CD4-positive, alpha-beta T cell treated with Interleukin-15 for 1 hour (primary cell): ENCODE data around the gene SBNO2.
"Not testable (repeated sequence)": the region's sequence is repeated elsewhere in the genome, so short reads cannot be mapped to it uniquely, and the experiment has no call there.

Experiments
- DNase-seq: peaks from one replicate; pipeline ENCODE4 v3.0.0-alpha.2; 2020

SBNO2 gene

DNA sequence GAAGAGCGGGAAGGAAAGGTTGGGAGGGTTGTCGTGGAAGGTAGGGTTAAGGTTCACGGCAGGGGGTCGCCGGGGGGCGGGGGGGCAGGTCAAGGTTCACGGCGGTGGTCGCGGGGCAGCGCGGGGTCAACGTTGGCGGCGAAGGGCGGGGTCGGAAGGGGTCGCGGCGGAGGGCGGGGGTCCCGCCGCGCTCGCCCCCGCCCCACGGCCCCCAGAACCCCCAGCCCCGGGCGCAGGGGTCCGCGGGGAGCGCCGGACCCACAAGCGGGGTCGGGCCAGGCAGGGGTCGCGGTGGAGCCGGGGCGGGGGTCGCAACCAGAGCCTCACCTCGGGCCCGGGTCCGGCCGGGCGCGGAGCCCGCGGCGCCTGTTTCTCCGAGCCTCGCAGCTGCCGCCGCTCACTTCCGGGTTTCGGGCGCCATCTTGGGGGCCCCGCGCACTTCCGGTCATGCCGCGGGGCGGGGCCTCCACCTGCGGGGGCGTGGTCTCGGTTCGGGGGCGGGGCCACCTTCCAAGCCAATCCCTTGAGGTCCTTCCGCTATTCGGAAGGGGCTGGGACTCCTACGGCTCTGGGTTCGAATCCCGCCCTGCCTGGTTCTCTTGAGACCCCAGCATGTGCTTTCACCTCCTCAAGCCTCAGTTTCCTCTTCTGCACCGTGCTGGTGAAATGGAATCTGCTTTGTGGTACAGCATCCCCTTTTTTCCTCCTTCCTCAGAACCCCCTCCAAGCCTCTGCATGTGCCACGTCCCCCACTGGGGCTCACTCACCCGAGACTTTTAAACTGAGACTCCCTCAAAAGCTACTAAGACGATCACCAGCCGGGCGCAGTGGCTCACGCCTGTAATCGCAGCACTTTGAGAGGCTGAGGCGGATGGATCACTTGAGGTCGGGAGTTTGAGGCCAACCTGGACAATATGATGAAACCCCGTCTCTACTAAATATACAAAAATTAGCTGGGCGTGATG lies at the start of gene SBNO2:
TSS of gene SBNO2 (minus strand) at position 424 of the 965 bp plus-strand sequence. CDS start 19,992 bp downstream, outside the sequence.
- peak; percentile 92 for DNase-seq

DNA sequence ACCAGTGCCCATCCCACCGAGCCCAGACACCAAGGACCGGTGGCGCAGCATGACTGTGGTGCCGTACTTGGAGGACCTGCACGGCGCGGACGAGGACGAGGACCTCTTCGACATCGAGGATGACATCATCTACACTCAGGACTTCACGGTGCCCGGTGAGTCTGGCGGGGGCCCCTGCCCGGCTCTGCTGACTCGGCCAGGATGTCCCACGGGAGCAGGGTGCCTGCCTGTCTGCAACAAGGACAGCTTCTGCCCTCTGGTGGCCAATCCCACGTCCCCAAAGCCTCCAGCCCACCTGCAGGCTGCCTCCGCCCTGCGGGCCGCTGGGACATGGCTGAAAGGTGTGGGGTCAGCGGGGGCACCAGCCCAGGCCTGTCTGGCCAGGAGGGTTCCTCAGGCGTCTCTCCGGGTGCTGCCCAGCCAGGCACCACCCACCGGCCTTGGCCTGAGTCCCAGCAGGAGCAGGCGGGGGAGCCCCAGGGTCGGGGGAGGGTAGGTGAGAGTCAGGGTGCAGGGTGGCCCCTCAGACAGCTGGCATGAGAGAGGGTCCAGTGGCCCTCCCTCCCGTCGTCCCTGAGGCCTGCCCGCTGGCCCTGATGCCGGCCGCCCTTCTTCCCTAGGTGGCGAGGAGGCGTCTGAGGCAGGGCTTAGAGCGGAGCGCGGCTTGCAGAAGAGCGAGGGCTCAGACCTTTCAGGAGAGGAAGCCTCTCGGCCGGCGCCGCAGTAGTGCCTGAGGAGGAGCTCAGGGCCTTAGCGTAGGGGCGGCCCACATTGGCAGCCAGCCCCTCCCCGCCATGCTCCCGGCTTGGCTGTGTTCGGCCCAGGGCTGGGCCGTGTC lies 49.2 kb upstream of the SBNO2 start:
- DNase-seq = no peak

DNA sequence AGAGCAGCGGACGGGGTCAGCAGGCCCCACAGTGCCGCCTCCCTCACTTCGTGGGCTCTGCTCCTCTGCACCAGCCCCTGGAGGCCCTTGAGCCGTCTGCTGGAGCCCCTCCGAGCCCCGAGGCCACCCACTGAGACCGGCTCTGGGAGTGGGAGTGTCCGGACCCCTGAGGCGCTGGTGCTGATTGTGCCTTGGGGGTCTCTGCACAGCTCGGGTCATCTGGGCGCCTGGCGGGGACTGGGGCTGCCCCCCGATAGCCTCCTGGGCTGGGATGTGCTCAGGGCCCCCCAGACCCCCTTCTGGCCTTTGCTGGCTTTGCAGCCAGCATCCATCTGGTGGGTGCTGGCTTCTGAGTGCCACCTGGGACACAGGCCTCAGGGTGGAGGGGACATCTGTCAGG lies 48.3 kb upstream of the SBNO2 start:
- no peak for DNase-seq

DNA sequence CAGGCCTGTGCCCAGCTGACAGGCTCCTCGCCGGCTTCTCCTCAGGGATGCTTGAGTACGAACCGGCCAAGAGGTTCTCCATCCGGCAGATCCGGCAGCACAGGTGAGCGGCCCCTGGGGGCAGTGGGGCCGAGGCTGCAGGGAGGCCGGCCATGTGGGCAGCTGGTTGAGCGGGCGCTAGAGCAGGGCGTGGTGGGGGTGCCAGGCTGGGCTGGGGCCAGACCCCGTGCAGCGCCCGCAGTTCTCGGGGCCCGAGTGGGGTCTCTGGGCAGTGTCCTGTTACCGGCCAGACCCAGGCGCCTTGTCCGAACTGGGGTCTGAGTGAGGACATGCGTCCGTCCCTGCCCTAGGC lies 47.8 kb upstream of the SBNO2 start:
- no peak for DNase-seq

DNA sequence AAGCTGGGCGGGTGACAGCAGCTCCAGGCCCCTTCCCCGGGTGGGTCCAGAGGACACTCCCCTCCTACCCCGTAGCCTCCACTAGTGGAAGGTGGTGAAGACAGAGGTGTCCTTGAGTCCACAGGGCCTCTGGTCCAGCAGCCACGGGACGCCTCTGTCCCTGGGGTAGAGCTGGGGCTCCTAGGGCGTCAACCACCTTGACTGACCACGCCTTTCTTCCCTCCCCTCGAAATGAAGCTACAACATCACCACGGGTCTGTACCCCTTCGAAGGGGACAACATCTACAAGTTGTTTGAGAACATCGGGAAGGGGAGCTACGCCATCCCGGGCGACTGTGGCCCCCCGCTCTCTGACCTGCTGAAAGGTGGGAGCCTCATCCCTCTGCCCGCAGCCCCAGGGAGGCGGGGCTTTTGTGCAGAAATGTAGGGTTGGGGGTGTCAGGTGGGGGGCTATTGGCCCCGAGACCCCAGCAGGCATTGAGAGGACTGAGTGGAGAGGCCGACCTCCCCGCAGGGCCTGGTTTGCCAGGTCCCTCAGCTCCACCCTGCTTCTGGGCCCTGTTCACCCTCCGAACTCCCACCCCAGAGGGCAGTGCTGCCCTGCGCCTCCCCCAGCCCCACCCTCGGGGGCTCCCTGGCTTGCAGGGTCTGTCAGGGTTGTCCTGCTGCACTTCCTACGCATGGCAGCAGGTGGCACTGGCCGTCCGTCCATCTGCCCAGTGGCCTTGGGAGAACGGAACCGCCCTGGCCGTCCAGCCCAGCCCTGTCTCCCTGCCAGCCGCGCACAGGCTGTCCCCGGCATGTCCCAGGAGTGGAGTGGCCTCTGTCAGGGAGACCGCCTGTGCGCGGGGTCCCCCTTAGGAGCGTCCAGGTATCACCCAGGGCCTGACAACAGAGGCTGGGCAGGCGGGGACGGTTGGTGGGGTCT lies 47.2 kb upstream of the SBNO2 start:
- DNase-seq = no peak

DNA sequence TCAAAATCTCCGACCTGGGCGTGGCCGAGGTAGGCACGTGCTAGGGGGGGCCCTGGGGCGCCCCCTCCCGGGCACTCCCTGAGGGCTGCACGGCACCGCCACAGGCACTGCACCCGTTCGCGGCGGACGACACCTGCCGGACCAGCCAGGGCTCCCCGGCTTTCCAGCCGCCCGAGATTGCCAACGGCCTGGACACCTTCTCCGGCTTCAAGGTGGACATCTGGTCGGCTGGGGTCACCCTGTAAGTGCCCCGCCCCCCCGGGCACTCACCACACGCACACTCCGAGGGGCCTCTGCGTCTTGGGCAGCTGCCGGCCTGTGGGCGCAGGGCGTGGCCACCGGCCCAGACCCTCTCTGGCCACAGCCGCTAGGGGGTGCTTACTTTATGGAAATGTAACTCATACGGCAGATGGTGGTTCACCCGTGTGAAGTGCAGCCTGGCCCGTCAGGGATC lies 46.4 kb upstream of the SBNO2 start:
- no peak for DNase-seq

- DNase-seq = no peak
Measured at GRCh38 chr19:1219786-1220476, 45.9 kb upstream of the SBNO2 start.

GRCh38 chr19:1218751-1219567 lies 44.9 kb upstream of the SBNO2 start:
- DNase-seq = no peak

DNA sequence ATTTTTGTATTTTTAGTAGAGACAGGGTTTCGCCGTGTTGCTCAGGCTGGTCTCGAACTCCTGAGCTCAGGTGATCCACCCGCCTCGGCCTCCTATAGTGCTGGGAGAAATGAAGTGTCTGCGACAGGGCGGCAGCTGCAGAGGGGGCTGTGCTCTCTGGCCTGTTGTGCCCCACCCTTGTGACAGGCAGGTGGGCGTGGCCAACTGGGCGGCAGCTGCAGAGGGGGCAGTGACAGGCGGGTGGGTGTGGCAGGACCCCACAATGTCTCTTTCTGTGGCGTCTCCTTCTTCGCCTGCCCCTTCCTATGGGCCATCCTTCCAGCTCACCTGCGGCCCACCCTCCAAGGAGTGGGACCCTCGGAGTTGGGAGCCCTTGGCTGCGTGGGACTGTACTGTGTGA lies 43.3 kb upstream of the SBNO2 start:
- DNase-seq = no peak

DNA sequence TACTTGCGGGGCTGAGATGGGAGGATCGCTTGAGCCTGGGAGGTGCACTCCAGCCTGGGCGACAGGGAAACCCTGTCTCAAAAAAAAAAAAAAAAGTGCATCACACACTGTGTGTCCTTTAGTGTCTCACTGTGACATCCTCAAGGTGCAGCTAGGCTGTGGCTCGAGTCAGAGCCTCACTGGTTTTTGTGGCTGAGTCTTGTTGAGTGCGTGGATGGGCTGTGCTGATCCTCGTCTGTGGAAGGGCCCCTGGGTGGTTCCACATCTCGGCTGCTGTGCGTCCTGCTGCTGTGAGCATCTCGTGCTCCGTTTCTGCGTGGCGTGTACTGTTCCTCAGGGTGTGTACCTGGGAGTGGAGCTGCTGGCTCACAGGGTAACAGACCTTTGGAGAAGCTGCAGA lies 42.7 kb upstream of the SBNO2 start:
- no peak for DNase-seq

DNA sequence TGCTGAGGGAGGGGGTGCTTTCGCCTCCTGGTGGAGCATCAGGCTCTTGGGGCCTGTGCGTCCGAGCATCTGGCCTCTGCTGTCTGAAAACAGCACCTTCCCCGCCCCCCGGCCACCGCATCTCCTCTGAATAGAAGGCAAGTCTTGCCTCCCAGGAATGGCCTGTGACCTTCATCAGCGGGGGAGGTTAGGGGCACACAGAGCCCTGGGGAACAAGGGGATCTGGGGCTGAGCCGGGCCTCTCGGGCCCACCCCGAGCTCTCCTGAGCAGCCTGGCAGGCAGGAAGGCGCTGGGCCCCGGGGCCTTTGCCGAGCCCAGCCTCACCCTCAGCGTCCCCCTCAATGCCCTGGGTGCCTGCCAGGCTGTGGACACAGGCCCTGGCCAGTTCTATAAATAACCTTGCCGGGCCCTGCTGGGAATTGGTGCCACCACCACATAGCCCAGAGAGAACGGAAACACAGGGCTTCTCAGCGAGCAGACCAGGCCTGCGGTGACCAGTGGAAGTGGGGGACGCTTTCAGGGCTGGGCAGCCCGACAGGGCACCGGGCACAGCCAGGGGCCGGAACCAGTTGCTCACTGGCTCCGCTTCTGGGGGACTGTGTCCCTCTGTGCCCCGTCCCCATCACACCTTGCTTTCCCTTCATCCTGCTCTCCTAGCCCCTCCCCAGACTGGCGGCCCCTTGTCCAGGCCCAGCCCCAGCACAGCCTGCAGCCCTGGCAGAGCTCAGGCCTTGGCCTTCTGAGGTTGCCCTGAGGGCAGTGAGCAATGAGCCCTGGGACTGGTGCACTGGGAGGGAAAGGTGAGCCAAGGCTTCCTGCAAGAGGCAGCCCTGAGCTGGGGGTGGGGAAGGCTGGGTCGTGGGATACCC lies 41.0 kb upstream of the SBNO2 start:
- DNase-seq = no peak

GRCh38 chr19:1214299-1214861 lies 40.3 kb upstream of the SBNO2 start:
- DNase-seq = no peak

DNA sequence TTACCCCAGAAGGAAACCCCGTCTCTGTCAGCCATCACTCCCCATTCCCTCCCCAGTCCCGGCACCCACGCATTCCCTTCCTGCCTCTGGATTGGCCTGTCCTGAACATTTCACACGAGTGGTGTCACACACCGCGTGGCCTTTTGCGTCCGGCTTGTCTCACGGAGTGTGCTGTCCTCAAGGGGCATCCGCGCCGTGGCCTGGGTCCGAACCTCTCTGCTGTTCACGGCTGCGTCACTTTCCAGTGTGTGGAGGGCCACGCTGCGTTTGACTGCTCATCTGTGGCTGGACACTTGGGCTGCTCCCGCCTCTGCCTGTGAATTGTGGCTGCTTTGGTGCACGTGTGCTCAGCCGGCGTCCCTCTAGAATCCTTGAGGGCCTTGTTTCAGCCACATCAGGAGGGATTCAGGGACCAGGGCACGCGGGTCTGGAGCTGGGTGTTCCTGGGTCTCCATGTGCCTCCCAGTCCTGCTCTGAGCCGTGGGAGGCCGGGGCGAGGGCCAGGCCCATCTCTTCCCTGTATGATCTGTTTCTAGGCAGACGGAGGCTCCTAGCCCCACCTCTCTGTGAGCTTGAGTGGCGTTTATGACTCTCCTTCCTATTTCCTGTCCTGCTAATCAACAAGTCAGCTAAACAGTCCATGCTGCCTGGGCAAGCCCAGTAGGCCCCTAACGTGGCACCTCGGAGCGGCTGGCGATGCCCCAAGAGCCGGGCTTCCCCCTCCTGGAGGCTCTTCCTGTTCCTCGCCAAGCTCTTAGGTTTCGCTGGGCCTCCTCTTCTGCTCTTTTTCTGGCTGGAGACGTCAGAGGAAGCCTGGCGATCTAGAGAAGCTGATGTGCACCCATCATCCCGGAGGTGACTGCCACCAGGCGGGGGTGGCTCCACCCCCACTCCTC lies 39.6 kb upstream of the SBNO2 start:
- DNase-seq = peak; percentile 82

- no peak for DNase-seq
Measured at GRCh38 chr19:1211494-1212234, 37.6 kb upstream of the SBNO2 start.

DNA sequence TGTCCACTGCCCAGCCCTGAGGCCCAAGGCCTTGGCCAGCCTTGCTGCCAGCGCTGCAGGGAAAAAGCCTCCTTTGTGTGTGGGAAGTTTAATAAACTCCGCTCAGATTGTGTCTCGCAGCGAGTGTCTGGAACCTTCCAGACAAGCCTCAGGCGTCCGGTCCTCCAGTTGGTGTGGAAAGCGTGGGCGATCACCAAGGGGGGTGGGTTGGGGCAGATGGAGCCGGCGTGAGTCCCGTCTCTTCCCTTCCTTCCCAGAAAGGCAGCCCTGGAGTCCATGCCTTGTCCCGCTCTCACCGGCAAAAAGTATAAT lies 36.1 kb upstream of the SBNO2 start:
- DNase-seq = no peak

GRCh38 chr19:1208830-1209229 lies 34.8 kb upstream of the SBNO2 start:
- not testable (repeated sequence) for DNase-seq

DNA sequence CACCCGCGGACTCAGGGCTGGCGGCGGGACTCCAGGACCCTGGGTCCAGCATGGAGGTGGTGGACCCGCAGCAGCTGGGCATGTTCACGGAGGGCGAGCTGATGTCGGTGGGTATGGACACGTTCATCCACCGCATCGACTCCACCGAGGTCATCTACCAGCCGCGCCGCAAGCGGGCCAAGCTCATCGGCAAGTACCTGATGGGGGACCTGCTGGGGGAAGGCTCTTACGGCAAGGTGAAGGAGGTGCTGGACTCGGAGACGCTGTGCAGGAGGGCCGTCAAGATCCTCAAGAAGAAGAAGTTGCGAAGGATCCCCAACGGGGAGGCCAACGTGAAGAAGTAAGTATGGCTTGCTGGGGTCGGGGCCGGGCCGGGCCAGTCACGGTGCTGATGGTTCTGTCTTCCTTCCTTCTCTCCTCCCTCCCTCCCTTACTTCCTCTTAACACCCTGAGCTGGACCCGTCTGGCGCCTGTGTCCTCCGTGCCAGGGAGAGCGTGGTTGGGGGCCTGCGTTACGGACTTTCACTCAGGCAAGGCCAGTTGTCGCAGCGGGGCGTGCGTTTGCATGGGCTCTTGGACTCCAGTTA lies 32.9 kb upstream of the SBNO2 start:
- DNase-seq = peak; percentile 48
